ENCODE measurements around the gene MRPL16. TPM values are rescaled to one million over a fixed set of nuclear protein-coding genes. Genes with fewer than 3 reads are reported as not detected.
A peak's percentile ranks its signal among the peaks of the same experiment; 100 is the strongest.

MRPL16 gene
- polyA plus RNA-seq, 6 donors from 2014 or later, result 61.8 to 95.9 (median 84.3) TPM

GRCh38 chr11:59777104-59777503, 33.5 kb downstream of the MRPL16 start:
- Mint-ChIP-seq H3K27me3 (no peaks in the 10 kb centered on the region), H3K4me1 (peaks cover 10 to 15% (median 12%) of the 10 kb centered on the region in 3 donors), H3K4me3 (no peak overlapping the region), H3K27ac (no peak overlapping the region), H3K9me3 (peaks cover 0 to 3% (median 0%) of the 10 kb centered on the region in 7 donors), H3K36me3 (peaks cover 8 to 9% of the 10 kb centered on the region in 2 donors)
- DNase-seq (no peak), ATAC-seq (ENCODE audit: low read depth in 2 of 2) (no peak)

GRCh38 chr11:59776210-59777066, 34.1 kb downstream of the MRPL16 start:
- no peaks in the 10 kb centered on the region for H3K27me3 Mint-ChIP-seq
- peaks cover 6 to 8% of the 10 kb centered on the region in 2 donors for H3K36me3 Mint-ChIP-seq
- H3K9me3 Mint-ChIP-seq, result peaks cover 0 to 4% (median 0%) of the 10 kb centered on the region in 7 donors
- H3K4me1 Mint-ChIP-seq, result peaks cover 17 to 19% (median 18%) of the 10 kb centered on the region in 3 donors
- DNase-seq, result no peak
- H3K4me3 Mint-ChIP-seq, result no peak overlapping the region
- H3K27ac Mint-ChIP-seq, result no peak overlapping the region
- no peak for ATAC-seq (ENCODE audit: low read depth in 2 of 2)

GRCh38 chr11:59773083-59773440, 37.5 kb downstream of the MRPL16 start:
- peaks cover 0 to 5% (median 0%) of the 10 kb centered on the region in 7 donors for H3K9me3 Mint-ChIP-seq
- ATAC-seq (ENCODE audit: low read depth in 2 of 2), result no peak
- H3K36me3 Mint-ChIP-seq, result peaks cover 4 to 6% of the 10 kb centered on the region in 2 donors
- H3K27ac Mint-ChIP-seq, result peak overlapping the region in 3 of 6 donors; percentile 89 to 90 (median 89)
- no peak for DNase-seq
- H3K4me1 Mint-ChIP-seq, result peaks cover 23 to 27% (median 24%) of the 10 kb centered on the region in 3 donors
- H3K27me3 Mint-ChIP-seq, result no peaks in the 10 kb centered on the region
- H3K4me3 Mint-ChIP-seq, result no peak overlapping the region

GRCh38 chr11:59771605-59772004, 39.0 kb downstream of the MRPL16 start:
- no peak for DNase-seq
- Mint-ChIP-seq H3K27me3 (no peaks in the 10 kb centered on the region), H3K9me3 (peaks cover 0 to 5% (median 0%) of the 10 kb centered on the region in 7 donors), H3K4me3 (peak overlapping the region in 7 of 8 donors; percentile 23 to 86 (median 67)), H3K4me1 (peaks cover 23 to 27% (median 24%) of the 10 kb centered on the region in 3 donors), H3K27ac (peak overlapping the region; percentile 54 to 91 (median 90)), H3K36me3 (peaks cover 0 to 6% of the 10 kb centered on the region in 2 donors)
- no peak for ATAC-seq (ENCODE audit: low read depth in 2 of 2)

GRCh38 chr11:59770869-59771268, 39.7 kb downstream of the MRPL16 start:
- H3K27me3 Mint-ChIP-seq, result no peaks in the 10 kb centered on the region
- ATAC-seq (ENCODE audit: low read depth in 2 of 2) (no peak), DNase-seq (no peak)
- H3K4me1 Mint-ChIP-seq, result peaks cover 24 to 32% (median 27%) of the 10 kb centered on the region in 3 donors
- peaks cover 0 to 6% of the 10 kb centered on the region in 2 donors for H3K36me3 Mint-ChIP-seq
- peak overlapping the region in 4 of 6 donors; percentile 40 to 76 (median 62) for H3K27ac Mint-ChIP-seq
- H3K9me3 Mint-ChIP-seq, result peaks cover 0 to 5% (median 0%) of the 10 kb centered on the region in 7 donors
- peak overlapping the region in 1 of 8 donors; percentile 41 for H3K4me3 Mint-ChIP-seq

GRCh38 chr11:59770319-59770718, 40.3 kb downstream of the MRPL16 start:
- no peak for ATAC-seq (ENCODE audit: low read depth in 2 of 2)
- no peak for DNase-seq
- peak overlapping the region in 1 of 8 donors; percentile 41 for H3K4me3 Mint-ChIP-seq
- peak overlapping the region in 2 of 6 donors; percentile 8 to 76 for H3K27ac Mint-ChIP-seq
- peaks cover 0 to 5% (median 0%) of the 10 kb centered on the region in 7 donors for H3K9me3 Mint-ChIP-seq
- H3K27me3 Mint-ChIP-seq, result no peaks in the 10 kb centered on the region
- peaks cover 0 to 6% of the 10 kb centered on the region in 2 donors for H3K36me3 Mint-ChIP-seq
- H3K4me1 Mint-ChIP-seq, result peaks cover 27 to 33% (median 29%) of the 10 kb centered on the region in 3 donors

GRCh38 chr11:59769828-59770227, 40.8 kb downstream of the MRPL16 start:
- Mint-ChIP-seq H3K27me3 (no peaks in the 10 kb centered on the region), H3K27ac (no peak overlapping the region), H3K4me1 (peaks cover 32 to 37% (median 33%) of the 10 kb centered on the region in 3 donors), H3K4me3 (no peak overlapping the region), H3K9me3 (peaks cover 0 to 5% (median 0%) of the 10 kb centered on the region in 7 donors), H3K36me3 (peaks cover 0 to 6% of the 10 kb centered on the region in 2 donors)
- ATAC-seq (ENCODE audit: low read depth in 2 of 2) (no peak), DNase-seq (no peak)

- peaks cover 0 to 6% of the 10 kb centered on the region in 2 donors for H3K36me3 Mint-ChIP-seq
- no peaks in the 10 kb centered on the region for H3K27me3 Mint-ChIP-seq
- peaks cover 0 to 5% (median 0%) of the 10 kb centered on the region in 7 donors for H3K9me3 Mint-ChIP-seq
- H3K4me3 Mint-ChIP-seq, result no peak overlapping the region
- DNase-seq (no peak), ATAC-seq (ENCODE audit: low read depth in 2 of 2) (no peak)
- no peak overlapping the region for H3K27ac Mint-ChIP-seq
- peaks cover 32 to 37% (median 34%) of the 10 kb centered on the region in 3 donors for H3K4me1 Mint-ChIP-seq
Observed at GRCh38 chr11:59769111-59769510, 41.5 kb downstream of the MRPL16 start.

GRCh38 chr11:59767225-59767611, 43.4 kb downstream of the MRPL16 start:
- no peak for DNase-seq
- no peaks in the 10 kb centered on the region for H3K27me3 Mint-ChIP-seq
- H3K4me3 Mint-ChIP-seq, result peak overlapping the region in 2 of 8 donors; percentile 27 to 41
- H3K27ac Mint-ChIP-seq, result peak overlapping the region; percentile 17 to 83 (median 64)
- no peak for ATAC-seq (ENCODE audit: low read depth in 2 of 2)
- H3K4me1 Mint-ChIP-seq, result peaks cover 22 to 29% (median 27%) of the 10 kb centered on the region in 3 donors
- H3K9me3 Mint-ChIP-seq, result peaks cover 0 to 5% (median 0%) of the 10 kb centered on the region in 7 donors
- H3K36me3 Mint-ChIP-seq, result peaks cover 3 to 13% of the 10 kb centered on the region in 2 donors

GRCh38 chr11:59766542-59767224, 43.9 kb downstream of the MRPL16 start:
- Mint-ChIP-seq H3K27ac (peak overlapping the region; percentile 17 to 83 (median 74)), H3K36me3 (peaks cover 4 to 14% of the 10 kb centered on the region in 2 donors), H3K9me3 (peaks cover 0 to 4% (median 0%) of the 10 kb centered on the region in 7 donors), H3K27me3 (no peaks in the 10 kb centered on the region), H3K4me1 (peaks cover 16 to 25% (median 22%) of the 10 kb centered on the region in 3 donors), H3K4me3 (peak overlapping the region in 3 of 8 donors; percentile 7 to 27 (median 14))
- DNase-seq, result no peak
- no peak for ATAC-seq (ENCODE audit: low read depth in 2 of 2)

- Mint-ChIP-seq H3K27ac (peak overlapping the region in 2 of 6 donors; percentile 44 to 45), H3K9me3 (no peaks in the 10 kb centered on the region), H3K27me3 (no peaks in the 10 kb centered on the region), H3K4me1 (peaks cover 8 to 16% (median 10%) of the 10 kb centered on the region in 3 donors), H3K36me3 (peaks cover 4 to 10% of the 10 kb centered on the region in 2 donors), H3K4me3 (peak overlapping the region in 1 of 8 donors; percentile 52)
- DNase-seq (no peak), ATAC-seq (ENCODE audit: low read depth in 2 of 2) (no peak)
Observed at GRCh38 chr11:59765068-59765735, 45.4 kb downstream of the MRPL16 start.

GRCh38 chr11:59761993-59762392, 48.6 kb downstream of the MRPL16 start:
- no peak for ATAC-seq (ENCODE audit: low read depth in 2 of 2)
- H3K9me3 Mint-ChIP-seq, result no peaks in the 10 kb centered on the region
- H3K4me3 Mint-ChIP-seq, result peak overlapping the region in 1 of 8 donors; percentile 31
- DNase-seq, result no peak
- peaks cover 10 to 22% (median 19%) of the 10 kb centered on the region in 3 donors for H3K4me1 Mint-ChIP-seq
- H3K36me3 Mint-ChIP-seq, result peaks cover 4 to 10% of the 10 kb centered on the region in 2 donors
- H3K27me3 Mint-ChIP-seq, result no peaks in the 10 kb centered on the region
- peak overlapping the region in 1 of 6 donors; percentile 12 for H3K27ac Mint-ChIP-seq

GRCh38 chr11:59760771-59761170, 49.8 kb downstream of the MRPL16 start:
- Mint-ChIP-seq H3K27me3 (no peaks in the 10 kb centered on the region), H3K4me3 (peak overlapping the region in 1 of 8 donors; percentile 4), H3K4me1 (peaks cover 22 to 30% (median 25%) of the 10 kb centered on the region in 3 donors), H3K9me3 (no peaks in the 10 kb centered on the region), H3K36me3 (peaks cover 4 to 10% of the 10 kb centered on the region in 2 donors), H3K27ac (peak overlapping the region in 1 of 6 donors; percentile 40)
- DNase-seq (no peak), ATAC-seq (ENCODE audit: low read depth in 2 of 2) (no peak)
